PC-3 (cell line): ENCODE measurements around the gene GSG1L. TPM values are rescaled to one million over a fixed set of nuclear protein-coding genes. Genes with fewer than 3 reads are reported as not detected.

Experiments
- ATAC-seq: fragments of 200-7000 bp; cut with Tn5 transposase; 2 replicates; pipeline ENCODE4 v1.9.1; 2020; ENCODE audit warnings: mild to moderate bottlenecking, moderate library complexity
- BruUV-seq: library from RNA; stranded (reverse); fragments of 400-500 nt; replicated peaks from 2 replicates; lab custom pipeline; 2021; lab: Mats Ljungman, UMichigan
- CTCF ChIA-PET: fragments of 300-600 bp; sonication (Branson Sonifier 250); formaldehyde crosslinking; loops from one replicate; lab custom pipeline; 2022; ENCODE audit warnings: antibody characterized with exemption; lab: Charles Lee
- POLR2A ChIA-PET: fragments of 300-600 bp; sonication (Branson Sonifier 250); formaldehyde crosslinking; loops from one replicate; lab custom pipeline; 2022; ENCODE audit warnings: antibody characterized with exemption; ENCODE audit not compliant: unreplicated experiment; lab: Charles Lee
- DNase-seq: peaks from one replicate; pipeline ENCODE4 v3.0.0-alpha.2; 2015
- H2AFZ ChIP-seq: fragments of 300-600 bp; sonication (generic); 2 replicates; pipeline ENCODE4 v1.6.0; 2016; ENCODE audit warnings: antibody characterized with exemption, low read length
- H3F3A ChIP-seq: fragments of 300-600 bp; sonication (generic); one replicate; pipeline ENCODE4 v1.6.0; 2017; ENCODE audit warnings: antibody characterized with exemption, low read length, control low read depth, mild to moderate bottlenecking; ENCODE audit not compliant: unreplicated experiment
- H3K27ac ChIP-seq: fragments of 300-600 bp; sonication (generic); 2 replicates; pipeline ENCODE4 v1.5.1; 2016; ENCODE audit warnings: mild to moderate bottlenecking, low read length
- H3K27me3 ChIP-seq: fragments of 300-600 bp; sonication (generic); 2 replicates; pipeline ENCODE4 v1.6.1; 2016; ENCODE audit warnings: low read length, mixed read lengths
- H3K36me3 ChIP-seq: fragments of 300-600 bp; sonication (generic); 2 replicates; pipeline ENCODE4 v1.6.1; 2016; ENCODE audit warnings: low read depth, mixed run types, low read length, mixed read lengths
- H3K4me1 ChIP-seq: fragments of 300-600 bp; sonication (generic); 2 replicates; pipeline ENCODE4 v1.5.1; 2016; ENCODE audit warnings: low read length; ENCODE audit not compliant: insufficient read depth
- H3K4me2 ChIP-seq: fragments of 300-600 bp; sonication (generic); 2 replicates; pipeline ENCODE4 v1.6.0; 2016; ENCODE audit warnings: low read length
- H3K4me3 ChIP-seq: fragments of 300-600 bp; sonication (generic); 2 replicates; pipeline ENCODE4 v1.5.1; 2016; ENCODE audit warnings: mild to moderate bottlenecking, low read length, mixed read lengths
- H3K79me2 ChIP-seq: fragments of 300-600 bp; sonication (generic); 2 replicates; pipeline ENCODE4 v1.6.1; 2017; ENCODE audit warnings: low read length, mixed read lengths
- H3K9ac ChIP-seq: fragments of 300-600 bp; sonication (generic); 2 replicates; pipeline ENCODE4 v1.6.0; 2016; ENCODE audit warnings: mild to moderate bottlenecking, low read length
- H3K9me2 ChIP-seq: fragments of 300-600 bp; sonication (generic); replicated peaks from 2 replicates; pipeline ENCODE4 v1.6.1; 2016; ENCODE audit warnings: mixed run types, low read length, mixed read lengths
- H3K9me3 ChIP-seq: fragments of 300-600 bp; sonication (generic); 2 replicates; pipeline ENCODE4 v1.6.1; 2016; ENCODE audit warnings: low read length, mixed read lengths
- H4K20me1 ChIP-seq: fragments of 300-600 bp; sonication (generic); 2 replicates; pipeline ENCODE4 v1.6.1; 2016; ENCODE audit warnings: low read length, mixed read lengths
- CTCF ChIP-seq: fragments of 300-600 bp; sonication (generic); conservative IDR thresholded peaks from 2 replicates; pipeline ENCODE4 v1.5.1; 2017; ENCODE audit warnings: antibody characterized with exemption, low read depth, mild to moderate bottlenecking, low read length
- EZH2 ChIP-seq: fragments of 300-600 bp; sonication (generic); IDR thresholded peaks from one replicate; pipeline ENCODE4 v1.6.1; 2017; ENCODE audit warnings: antibody characterized with exemption, mild to moderate bottlenecking, low read length; ENCODE audit not compliant: unreplicated experiment
- EZH2phosphoT487 ChIP-seq: fragments of 300-600 bp; sonication (generic); IDR thresholded peaks from 2 replicates; pipeline ENCODE4 v1.6.1; 2018; ENCODE audit warnings: mild to moderate bottlenecking, antibody characterized with exemption, low read length, borderline replicate concordance
- intact Hi-C: fragments of 100-400 bp; cut with micrococcal nuclease; formaldehyde crosslinking; loops from 2 replicates; pipeline ENCODE4 v1.9.0; 2023
- total RNA-seq: library from RNA; depleted of rRNA; stranded (reverse); fragments of >200 nt; gene quantifications from 2 replicates; pipeline ENCODE4 v1.2.3, GENCODE V29; 2014

GSG1L gene
- total RNA-seq, 1 experiment from 2014 or later: not detected

DNA sequence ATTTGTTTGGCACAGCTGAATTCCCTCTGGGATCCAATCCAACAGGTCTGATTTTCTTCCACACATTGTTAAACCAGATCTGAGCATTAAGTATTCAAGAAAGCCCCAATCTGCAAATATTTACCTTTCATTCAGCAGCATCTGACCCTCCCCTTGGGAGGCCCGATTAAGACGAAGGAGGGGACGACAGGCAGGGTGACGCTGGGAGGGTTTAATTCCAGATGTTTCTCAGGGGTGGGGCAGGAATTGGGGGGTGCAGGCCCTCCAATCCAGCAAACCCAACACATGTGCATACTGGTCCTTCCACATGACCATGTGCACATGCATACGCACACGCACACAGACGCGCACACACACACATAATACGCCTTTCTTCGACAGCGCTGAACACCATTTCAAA, 240.5 kb downstream of the GSG1L start:
- Histone ChIP-seq H2AFZ (no peak overlapping the region), H3K27ac (no peak overlapping the region), H3K9me3 (no peaks in the 10 kb centered on the region), H3K9ac (no peak overlapping the region), H3K4me2 (no peak overlapping the region), H3K4me1 (no peaks in the 10 kb centered on the region), H4K20me1 (no peaks in the 10 kb centered on the region), H3K4me3 (no peak overlapping the region), H3K9me2 (no peaks in the 10 kb centered on the region), H3K27me3 (peaks cover 25% of the 10 kb centered on the region), H3F3A (no peaks in the 10 kb centered on the region), H3K79me2 (no peaks in the 10 kb centered on the region), H3K36me3 (no peaks in the 10 kb centered on the region)
- CTCF ChIA-PET: no interaction called here
- intact Hi-C loops: loop anchor here (5.0 kb wide), 1 partner anchor 181 kb away; no protein-coding TSS in a partner anchor
- ATAC-seq: no peak
- BruUV-seq: no TSS peak
- DNase-seq: peak; percentile 15
- POLR2A ChIA-PET: no interaction called here
- TF ChIP-seq EZH2 (no peak), EZH2phosphoT487 (no peak), CTCF (no peak)

DNA sequence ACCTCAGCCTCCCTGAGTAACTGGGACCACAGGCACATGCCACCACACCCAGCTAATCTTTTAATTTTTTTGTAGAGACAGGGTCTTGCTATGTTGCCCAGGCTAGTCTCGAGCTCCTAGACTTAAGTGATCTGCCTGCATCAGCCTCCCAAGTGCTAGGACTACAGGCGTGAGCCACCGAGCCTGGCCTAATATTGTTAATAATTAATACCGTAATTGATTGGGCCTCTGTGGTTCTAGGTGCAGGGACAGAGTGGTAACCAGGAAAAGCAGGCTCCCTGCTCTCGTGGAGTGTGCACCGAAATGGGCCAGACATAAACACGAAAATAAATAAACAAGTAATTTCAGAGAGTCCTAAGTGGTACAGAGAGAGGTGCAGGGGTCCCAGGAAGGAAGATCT, 241.0 kb downstream of the GSG1L start:
- H3K9me3 ChIP-seq: no peaks in the 10 kb centered on the region
- DNase-seq (no peak), ATAC-seq (no peak)
- H3K9me2 ChIP-seq: no peaks in the 10 kb centered on the region
- intact Hi-C loops: loop anchor here (5.0 kb wide), 1 partner anchor 180 kb away; no protein-coding TSS in a partner anchor
- TF ChIP-seq CTCF (no peak), EZH2phosphoT487 (no peak), EZH2 (no peak)
- no peaks in the 10 kb centered on the region for H3K36me3 ChIP-seq
- H3K9ac ChIP-seq: no peak overlapping the region
- no peaks in the 10 kb centered on the region for H3F3A ChIP-seq
- no peaks in the 10 kb centered on the region for H3K4me1 ChIP-seq
- no peak overlapping the region for H3K4me2 ChIP-seq
- CTCF ChIA-PET: no interaction called here
- no peaks in the 10 kb centered on the region for H4K20me1 ChIP-seq
- POLR2A ChIA-PET: no interaction called here
- no peak overlapping the region for H3K4me3 ChIP-seq
- H3K27ac ChIP-seq: no peak overlapping the region
- BruUV-seq: no TSS peak
- H3K79me2 ChIP-seq: no peaks in the 10 kb centered on the region
- H3K27me3 ChIP-seq: peaks cover 30% of the 10 kb centered on the region
- no peak overlapping the region for H2AFZ ChIP-seq

- CTCF ChIA-PET: no interaction called here
- Histone ChIP-seq H3K9me2 (no peaks in the 10 kb centered on the region), H3K4me3 (no peak overlapping the region), H3K79me2 (no peaks in the 10 kb centered on the region), H4K20me1 (no peaks in the 10 kb centered on the region), H3K36me3 (no peaks in the 10 kb centered on the region), H2AFZ (no peak overlapping the region), H3K27ac (no peak overlapping the region), H3K4me1 (no peaks in the 10 kb centered on the region), H3K9me3 (no peaks in the 10 kb centered on the region), H3K27me3 (peaks cover 46% of the 10 kb centered on the region), H3K9ac (no peak overlapping the region), H3F3A (no peaks in the 10 kb centered on the region), H3K4me2 (no peak overlapping the region)
- no TSS peak for BruUV-seq
- TF ChIP-seq CTCF (no peak), EZH2phosphoT487 (no peak), EZH2 (no peak)
- DNase-seq (no peak), ATAC-seq (no peak)
- POLR2A ChIA-PET: no interaction called here
- intact Hi-C loops: loop anchor here (5.0 kb wide), 1 partner anchor 178 kb away; no protein-coding TSS in a partner anchor
Measured at GRCh38 chr16:27820646-27821345, 242.7 kb downstream of the GSG1L start.
